GM13977 (cell line): ENCODE measurements around the gene TMEM217.

Source experiments
- DNase-seq: peaks from one replicate; pipeline ENCODE4 v3.0.0; 2012; ENCODE audit warnings: low spot score
- CTCF ChIP-seq: IDR thresholded peaks from 2 replicates; pipeline ENCODE4 v1.5.1; 2012; ENCODE audit warnings: mild to moderate bottlenecking, control low read depth; ENCODE audit not compliant: insufficient read depth; ENCODE audit errors: extremely low read depth, missing control alignments
- in situ Hi-C: fragments of 300-500 bp; cut with MboI; formaldehyde crosslinking; loops from one replicate; pipeline ENCODE4 v1.12.0; 2022; ENCODE audit warnings: low sequenced_read_pairs, low pct_unique_long_range_greater_than_20kb, mixed read lengths, inconsistent platforms; ENCODE audit not compliant: unreplicated experiment

TMEM217 gene

GRCh38 chr6:37260444-37260843 is 2.5 kb upstream of the TMEM217 start:
- in situ Hi-C loops, result no loop called here
- no peak for DNase-seq
- no peak for TF ChIP-seq CTCF

GRCh38 chr6:37260040-37260439 is 2.1 kb upstream of the TMEM217 start:
- in situ Hi-C loops, result no loop called here
- DNase-seq, result peak; percentile 44

GRCh38 chr6:37259191-37259590 is 1.2 kb upstream of the TMEM217 start:
- no peak for DNase-seq
- in situ Hi-C loops, result no loop called here
- no peak for TF ChIP-seq CTCF

More at GRCh38 chr6:37260040-37260439, 2.1 kb upstream of the TMEM217 start:
- no peak for TF ChIP-seq CTCF

GRCh38 chr6:37258405-37259105 is 611 bp upstream of the TMEM217 start:
- no peak for TF ChIP-seq CTCF
- in situ Hi-C loops, result no loop called here
- DNase-seq, result no peak

- no peak for TF ChIP-seq CTCF
- DNase-seq, result no peak
- in situ Hi-C loops, result no loop called here
Measured at GRCh38 chr6:37257320-37257633, 667 bp downstream of the TMEM217 start.

GRCh38 chr6:37256692-37257319 is 1.1 kb downstream of the TMEM217 start:
- no peak for DNase-seq
- in situ Hi-C loops, result no loop called here
- TF ChIP-seq CTCF, result no peak
